Spleen (tissue), 11 donors: ENCODE results near the gene WAC. TPM values are rescaled to one million over a fixed set of nuclear protein-coding genes. Genes with fewer than 3 reads are reported as not detected.

Experiments
- DNase-seq: peaks from one replicate; pipeline ENCODE4 v3.0.0-alpha.2; 2020
- H3K27ac ChIP-seq, 8 donors: fragments of 200-600 bp; sonication (generic) in 7 of 8; 1 replicate in 4 of 8; 2 replicates in 4 of 8; pipeline versions ENCODE4 v1.5.0 to v1.8.0; 2016 to 2021; ENCODE audit warnings: inconsistent platforms in 4 of 8, mild to moderate bottlenecking in 4 of 8, moderate library complexity in 1 of 8
- H3K27me3 ChIP-seq, 7 donors: fragments of 200-600 bp; sonication (generic) in 6 of 7; replicated peaks in 1 of 7; 1 replicate in 4 of 7; 2 replicates in 3 of 7; pipeline versions ENCODE4 v1.5.0 to v1.8.0; 2016 to 2021; ENCODE audit warnings: inconsistent platforms in 3 of 7, mild to moderate bottlenecking in 1 of 7
- H3K36me3 ChIP-seq, 6 donors: fragments of 200-600 bp; sonication (generic) in 5 of 6; 1 replicate in 4 of 6; 2 replicates in 2 of 6; pipeline versions ENCODE4 v1.5.0 to v1.8.0; 2016 to 2021; ENCODE audit warnings: inconsistent platforms in 2 of 6
- H3K4me1 ChIP-seq, 6 donors: fragments of 200-600 bp; sonication (generic) in 5 of 6; 1 replicate in 3 of 6; 2 replicates in 3 of 6; pipeline versions ENCODE4 v1.5.0 to v1.8.0; 2016 to 2021; ENCODE audit warnings: inconsistent platforms in 3 of 6
- H3K4me3 ChIP-seq, 8 donors: fragments of 200-600 bp; sonication (generic) in 7 of 8; 1 replicate in 4 of 8; 2 replicates in 4 of 8; pipeline versions ENCODE4 v1.5.0 to v1.8.0; 2016 to 2021; ENCODE audit warnings: inconsistent platforms in 4 of 8, mild to moderate bottlenecking in 4 of 8, moderate library complexity in 2 of 8
- H3K9me3 ChIP-seq, 8 donors: fragments of 200-600 bp; sonication (generic) in 7 of 8; 1 replicate in 4 of 8; 2 replicates in 4 of 8; pipeline versions ENCODE4 v1.5.0 to v1.8.0; 2016 to 2021; ENCODE audit warnings: inconsistent platforms in 4 of 8
- CTCF ChIP-seq, 11 experiments: fragments of 200-600 bp in 7 of 11; fragments of 450-650 bp in 4 of 11; sonication (generic) in 4 of 11; IDR thresholded peaks in 8 of 11; conservative IDR thresholded peaks in 3 of 11; 1 replicate in 7 of 11; 2 replicates in 4 of 11; pipeline versions ENCODE4 v1.4.0 to v1.8.0; 2016 to 2021; ENCODE audit warnings: antibody characterized with exemption in 11 of 11, inconsistent platforms in 4 of 11, mild to moderate bottlenecking in 1 of 11
- POLR2A ChIP-seq, 3 donors: fragments of 450-650 bp; IDR thresholded peaks; one replicate each; pipeline ENCODE4 v1.5.1; 2017; ENCODE audit warnings: antibody characterized with exemption in 3 of 3, mild to moderate bottlenecking in 1 of 3
- POLR2AphosphoS5 ChIP-seq, 3 donors: sonication (generic); formaldehyde crosslinking; IDR thresholded peaks; one replicate each; pipeline ENCODE4 v1.5.1; 2017; ENCODE audit warnings: antibody characterized with exemption in 3 of 3
- WGBS, 5 donors: extraction: QIAGEN DNeasy Blood & Tissue Kit in 3 of 5; methylation state at CpG; one replicate each; pipeline versions ENCODE4 v1.1.5 to v1.1.7; 2013 to 2018; 5-methylcytosine and 5-hydroxymethylcytosine counted together
- intact Hi-C: fragments of 100-400 bp; cut with DNase I; formaldehyde crosslinking; loops from one replicate; pipeline ENCODE4 v1.15.0; 2023; ENCODE audit warnings: low total_unique reads
- polyA plus RNA-seq, 3 donors: library from polyadenylated mRNA; stranded (reverse); fragments of 200-250 nt; gene quantifications; one replicate each; pipeline ENCODE4 v1.2.1, GENCODE V29; 2013
- total RNA-seq, 7 donors: library from RNA; depleted of rRNA in 3 of 7; stranded (reverse); fragments of >200 nt in 3 of 7; fragmentation: NEBNext Ultra II Directional in 4 of 7; extraction: Animal tissue kit (Norgen Biotek cat#: 25700) in 4 of 7; gene quantifications; one replicate each; pipeline versions ENCODE4 v1.1.0 to v1.2.1, GENCODE V29; 2016 to 2021
- donor health status: healthy with polysubstance abuse.
- donor health status: DM: no; HTN: no; CAD: no; lungs with moderate emphysema.
- donor health status: DM: no; HTN: no; CAD: no.
- donor health status: Bipolar disorder and iron deficiency.
- donor health status: healthy.
- donor health status: DM: no; HTN: no; CAD: no.
- donor health status: DM: yes; HTN: yes; CAD: no.

Gene WAC
- total and polyA plus RNA-seq, 10 donors: 29.6 to 181 (median 142) TPM

- peaks cover 29 to 77% (median 60%) of the 10 kb centered on the region in 6 donors for H3K4me1 ChIP-seq
- TF ChIP-seq CTCF (IDR thresholded peaks at IDR 0.05 in 8 of 11, conservative IDR thresholded peaks at IDR 0.05 in 3 of 11) (no peak), POLR2A (IDR thresholded peaks at IDR 0.05) (no peak), POLR2AphosphoS5 (IDR thresholded peaks at IDR 0.05) (no peak)
- no peaks in the 10 kb centered on the region for H3K9me3 ChIP-seq
- H3K27me3 ChIP-seq: no peaks in the 10 kb centered on the region
- H3K27ac ChIP-seq: peak overlapping the region; percentile 98 to 100 (median 99)
- peaks cover 3 to 46% (median 26%) of the 10 kb centered on the region in 6 donors for H3K36me3 ChIP-seq
- no peak for DNase-seq
- WGBS, 5 donors: 0 to 1% (median 0%) methylated on average over 14 to 50 of the region's 52 CpGs
- H3K4me3 ChIP-seq: peak overlapping the region; percentile 67 to 95 (median 86)
- intact Hi-C loops: loop anchor here (10.0 kb wide), 1 partner anchor 52 kb away; no protein-coding TSS in a partner anchor
These were observed 257 bp downstream of the WAC start for GRCh38 chr10:28533186-28533564.

- peaks cover 29 to 78% (median 62%) of the 10 kb centered on the region in 6 donors for H3K4me1 ChIP-seq
- H3K4me3 ChIP-seq: peak overlapping the region; percentile 67 to 95 (median 86)
- peak overlapping the region; percentile 98 to 100 (median 99) for H3K27ac ChIP-seq
- H3K27me3 ChIP-seq: no peaks in the 10 kb centered on the region
- peak; percentile 95 for DNase-seq
- intact Hi-C loops: loop anchor here (10.0 kb wide), 1 partner anchor 51 kb away; no protein-coding TSS in a partner anchor
- no peaks in the 10 kb centered on the region for H3K9me3 ChIP-seq
- peaks cover 3 to 52% (median 31%) of the 10 kb centered on the region in 6 donors for H3K36me3 ChIP-seq
- WGBS, 5 donors: 0 to 2% (median 0%) methylated on average over 28 to 64 of the region's 64 CpGs
- TF ChIP-seq POLR2A (IDR thresholded peaks at IDR 0.05) (no peak), POLR2AphosphoS5 (IDR thresholded peaks at IDR 0.05) (peak; percentile 23 to 57 (median 38)), CTCF (IDR thresholded peaks at IDR 0.05 in 8 of 11, conservative IDR thresholded peaks at IDR 0.05 in 3 of 11) (no peak)
These were observed 820 bp downstream of the WAC start for GRCh38 chr10:28533571-28534304.

- Histone ChIP-seq H3K36me3 (peaks cover 3 to 63% (median 43%) of the 10 kb centered on the region in 6 donors), H3K4me3 (peak overlapping the region in 1 of 8 donors; percentile 6), H3K27ac (no peak overlapping the region), H3K27me3 (no peaks in the 10 kb centered on the region), H3K4me1 (peaks cover 27 to 82% (median 67%) of the 10 kb centered on the region in 6 donors), H3K9me3 (no peaks in the 10 kb centered on the region)
- TF ChIP-seq POLR2AphosphoS5 (IDR thresholded peaks at IDR 0.05) (no peak), CTCF (IDR thresholded peaks at IDR 0.05 in 8 of 11, conservative IDR thresholded peaks at IDR 0.05 in 3 of 11) (no peak), POLR2A (IDR thresholded peaks at IDR 0.05) (no peak)
- intact Hi-C loops: loop anchor here (10.0 kb wide), 1 partner anchor 49 kb away; no protein-coding TSS in a partner anchor
- no peak for DNase-seq
- 89 to 96% (median 92%) methylated on average over 6 of the region's 6 CpGs for WGBS, 5 donors
These were observed 2.9 kb downstream of the WAC start for GRCh38 chr10:28535846-28536245.

GRCh38 chr10:28538595-28538994 is 5.7 kb downstream of the WAC start:
- Histone ChIP-seq H3K4me1 (peaks cover 33 to 97% (median 83%) of the 10 kb centered on the region in 6 donors), H3K27me3 (no peaks in the 10 kb centered on the region), H3K27ac (no peak overlapping the region), H3K4me3 (no peak overlapping the region), H3K9me3 (no peaks in the 10 kb centered on the region), H3K36me3 (peaks cover 3 to 90% (median 57%) of the 10 kb centered on the region in 6 donors)
- no peak for DNase-seq
- intact Hi-C loops: loop anchor here (10.0 kb wide), 1 partner anchor 46 kb away; no protein-coding TSS in a partner anchor
- WGBS, 5 donors: 62 to 77% (median 71%) methylated on average over 1 of the region's 1 CpG
- TF ChIP-seq CTCF (IDR thresholded peaks at IDR 0.05 in 8 of 11, conservative IDR thresholded peaks at IDR 0.05 in 3 of 11) (no peak), POLR2AphosphoS5 (IDR thresholded peaks at IDR 0.05) (no peak), POLR2A (IDR thresholded peaks at IDR 0.05) (no peak)
